ENCODE measurements around the gene NELL2.
A peak's percentile ranks its signal among the peaks of the same experiment; 100 is the strongest.

Gene NELL2

GRCh38 chr12:44525806-44526654 is 350.1 kb downstream of the NELL2 start:
- no peak for DNase-seq

DNA sequence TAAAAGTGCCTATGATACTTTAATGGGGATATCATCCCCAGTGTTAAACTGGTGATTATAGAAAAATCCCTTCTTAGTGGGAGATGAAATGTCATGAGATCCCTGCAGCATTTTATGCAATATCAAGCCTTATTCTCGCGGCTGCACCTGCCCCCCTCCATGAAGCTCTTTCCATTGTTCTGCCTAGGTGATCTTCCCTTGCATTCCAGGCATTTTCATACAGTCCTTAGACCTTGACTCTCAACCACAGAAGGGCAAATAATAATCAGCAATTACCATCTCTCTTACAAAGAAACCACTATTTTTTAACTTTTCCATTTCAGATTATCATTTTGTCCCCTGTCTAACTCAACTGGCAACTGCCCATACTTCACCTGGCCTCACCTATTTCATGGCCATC is 352.3 kb downstream of the NELL2 start:
- no peak for DNase-seq

DNA sequence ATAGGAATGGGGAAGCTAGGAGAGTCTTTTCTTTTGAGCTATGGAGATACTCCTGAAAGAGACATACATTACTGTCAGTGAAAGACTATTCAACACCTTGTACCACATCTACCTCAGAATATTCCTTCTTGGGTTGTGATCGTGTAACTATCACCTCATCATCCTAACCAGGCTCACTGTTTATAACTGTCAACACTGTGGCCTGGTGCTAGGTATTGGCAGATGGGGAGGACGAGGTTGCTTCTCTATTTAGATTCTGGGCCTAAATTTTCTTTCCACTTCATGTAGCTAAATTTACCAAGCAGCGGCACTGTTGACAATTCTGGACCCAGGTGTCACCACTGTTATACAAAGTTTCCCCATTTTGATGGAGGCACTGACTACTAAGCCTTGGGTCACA is 354.4 kb downstream of the NELL2 start:
- no peak for DNase-seq

- DNase-seq = peak; percentile 73
Observed at GRCh38 chr12:44519931-44520330, 356.2 kb downstream of the NELL2 start.

- DNase-seq = no peak
Observed at GRCh38 chr12:44511289-44511688, 364.8 kb downstream of the NELL2 start.

DNA sequence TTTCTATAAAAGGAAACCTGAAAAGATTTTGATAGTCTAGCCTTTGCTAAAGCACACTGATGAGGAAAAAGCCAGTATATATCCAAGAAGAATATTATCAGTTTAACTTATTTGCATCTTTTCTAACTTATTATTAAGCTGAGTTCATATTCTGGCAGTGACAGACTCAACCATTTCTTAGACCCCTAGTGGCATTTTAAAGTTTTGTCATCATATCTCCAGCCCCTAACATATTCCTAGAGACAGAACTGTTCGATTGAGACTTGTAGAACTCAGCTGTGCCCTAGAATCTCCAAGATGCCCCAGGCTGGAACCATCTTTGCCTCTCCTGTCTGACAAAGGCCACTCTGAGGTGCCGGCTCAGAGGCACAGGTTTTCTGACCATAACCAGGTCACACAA is 365.6 kb downstream of the NELL2 start:
- no peak for DNase-seq

GRCh38 chr12:44510076-44510475 is 366.0 kb downstream of the NELL2 start:
- DNase-seq = no peak

GRCh38 chr12:44509471-44509870 is 366.6 kb downstream of the NELL2 start:
- DNase-seq = no peak

GRCh38 chr12:44507461-44507860 is 368.7 kb downstream of the NELL2 start:
- DNase-seq = peak; percentile 39

DNA sequence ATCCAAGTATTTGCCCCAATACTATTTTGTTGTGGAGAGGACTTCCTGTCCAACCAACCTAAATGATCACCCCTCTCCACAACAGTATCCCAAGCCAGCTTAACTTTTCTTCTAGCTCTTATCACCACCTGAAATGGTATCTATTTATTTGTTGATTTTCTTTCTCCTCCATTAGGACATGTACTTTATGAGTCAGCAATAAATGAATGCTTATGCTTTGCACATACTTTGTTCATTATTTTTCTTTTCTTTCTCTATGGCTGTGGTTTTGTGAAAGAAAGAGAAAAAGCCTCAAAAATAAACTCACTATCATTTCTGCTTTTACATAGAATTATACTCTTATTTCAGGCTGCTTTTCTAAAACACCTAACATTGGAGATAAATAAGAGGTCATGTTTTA is 371.3 kb downstream of the NELL2 start:
- no peak for DNase-seq

DNA sequence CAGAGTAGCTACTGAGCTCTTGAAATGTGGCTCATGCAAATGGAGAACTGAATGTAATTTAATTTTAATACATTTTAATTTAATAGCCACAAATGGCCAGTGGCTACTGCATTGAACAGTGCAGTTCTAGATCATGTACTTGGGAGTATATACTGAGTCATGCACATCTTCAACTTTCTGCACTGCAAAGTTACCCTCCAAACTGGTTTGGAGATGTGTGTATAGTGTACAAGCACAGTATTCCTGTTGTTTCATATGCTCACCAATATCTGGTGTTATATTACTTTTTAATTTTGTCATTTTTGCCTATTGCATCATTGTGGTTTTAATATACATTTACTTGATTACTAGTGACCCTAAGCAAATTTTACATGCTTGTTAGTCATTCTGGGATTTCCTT is 372.8 kb downstream of the NELL2 start:
- DNase-seq = no peak

DNA sequence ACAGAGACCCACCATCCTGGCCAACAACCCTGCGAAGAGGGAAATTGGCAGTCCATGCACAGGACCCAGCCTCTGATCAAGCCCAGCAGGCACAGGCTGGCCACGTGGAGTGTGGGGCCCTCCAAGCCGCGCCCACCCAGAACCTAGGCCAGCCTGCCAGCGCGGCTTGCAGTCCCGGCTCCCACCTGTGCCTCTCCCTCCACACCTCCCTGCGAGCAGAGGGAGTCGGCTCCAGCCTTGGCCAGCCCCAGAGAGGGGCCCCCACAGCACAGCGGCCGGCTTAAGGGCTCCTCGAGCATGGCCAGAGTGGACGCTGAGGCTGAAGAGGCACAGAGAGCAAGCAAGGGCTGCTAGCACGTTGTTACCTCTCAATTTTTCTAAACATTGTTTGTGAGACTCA is 373.4 kb downstream of the NELL2 start:
- DNase-seq = no peak

- no peak for DNase-seq
Observed at GRCh38 chr12:44500423-44500822, 375.7 kb downstream of the NELL2 start.

- DNase-seq = no peak
Observed at GRCh38 chr12:44497044-44497443, 379.1 kb downstream of the NELL2 start.

- DNase-seq = no peak
Observed at GRCh38 chr12:44490181-44490580, 385.9 kb downstream of the NELL2 start.

DNA sequence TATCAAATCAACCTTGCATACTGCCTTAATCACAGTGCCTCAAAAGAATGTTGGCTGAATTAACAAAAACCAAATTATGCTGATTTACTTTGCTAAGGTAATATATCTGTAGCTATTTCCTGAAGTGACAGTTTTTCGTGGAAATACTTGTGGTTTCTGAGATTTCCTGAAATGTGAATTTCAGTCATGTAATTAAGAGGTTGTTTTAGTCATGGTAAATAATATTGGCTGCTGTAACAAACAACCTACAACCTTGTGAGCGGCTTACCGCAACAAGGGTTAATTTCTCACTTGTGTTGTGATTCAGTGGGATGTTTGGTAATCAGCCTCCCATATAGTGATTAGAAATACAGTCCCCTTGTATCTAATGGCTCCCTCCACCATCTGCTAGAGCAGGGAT is 387.9 kb downstream of the NELL2 start:
- DNase-seq = no peak

DNA sequence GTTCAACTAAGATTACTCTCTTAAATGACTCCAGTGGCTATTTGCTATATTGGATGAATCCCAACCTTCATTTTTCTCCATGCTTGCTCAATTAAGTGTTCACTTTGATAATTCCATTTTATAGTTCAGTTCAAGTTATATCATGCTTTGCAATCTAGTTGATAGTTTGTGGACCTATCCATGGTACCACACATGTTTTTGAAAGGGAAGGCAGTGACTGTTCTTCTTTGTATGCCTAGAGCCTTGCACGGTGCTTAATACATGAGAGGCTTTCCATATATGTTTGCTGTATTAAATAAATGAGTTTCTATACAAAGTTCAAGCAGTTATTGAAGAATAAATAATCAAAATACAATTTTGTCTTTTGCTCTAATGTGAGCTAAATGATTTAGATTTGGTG is 391.3 kb downstream of the NELL2 start:
- no peak for DNase-seq

- no peak for DNase-seq
Observed at GRCh38 chr12:44477331-44477980, 398.7 kb downstream of the NELL2 start.

DNA sequence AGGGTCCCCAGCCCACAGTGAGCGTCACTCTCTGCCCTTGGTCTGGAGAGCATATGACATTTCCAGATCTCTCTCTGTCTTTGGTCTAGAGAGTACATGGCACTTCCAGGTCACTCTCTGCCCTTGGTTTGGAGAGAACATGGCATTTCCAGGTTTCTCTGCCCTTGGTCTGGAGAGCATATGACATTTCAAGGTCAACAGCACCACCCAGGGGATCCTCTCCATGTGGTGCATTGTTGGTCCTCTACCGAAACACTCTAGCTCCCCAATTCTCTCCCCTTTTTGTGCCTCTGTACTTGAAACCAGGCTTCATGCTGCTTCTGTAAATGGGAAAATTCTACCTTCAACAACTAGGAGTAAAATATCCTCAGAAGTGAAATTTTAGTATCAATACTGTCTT is 399.4 kb downstream of the NELL2 start:
- no peak for DNase-seq

DNA sequence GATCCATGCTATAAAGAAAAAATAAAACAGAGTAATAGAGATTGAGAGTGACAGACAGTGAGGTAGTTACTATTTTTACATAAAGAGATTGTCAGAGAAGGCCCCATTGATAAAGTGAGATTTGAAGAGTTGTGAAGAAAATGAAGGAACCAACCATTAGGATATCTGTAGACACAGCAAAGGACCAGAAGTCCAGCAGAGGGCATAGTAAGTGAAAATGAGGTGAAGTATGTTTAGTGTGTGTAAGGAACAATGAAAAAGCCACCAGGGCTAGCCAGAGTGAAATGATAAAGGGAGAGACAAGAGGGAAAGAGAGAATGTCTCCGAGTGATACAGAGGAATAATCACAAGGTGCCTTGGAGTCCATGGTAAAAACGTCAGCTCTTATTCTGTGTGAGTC is 411.0 kb downstream of the NELL2 start:
- DNase-seq = no peak

DNA sequence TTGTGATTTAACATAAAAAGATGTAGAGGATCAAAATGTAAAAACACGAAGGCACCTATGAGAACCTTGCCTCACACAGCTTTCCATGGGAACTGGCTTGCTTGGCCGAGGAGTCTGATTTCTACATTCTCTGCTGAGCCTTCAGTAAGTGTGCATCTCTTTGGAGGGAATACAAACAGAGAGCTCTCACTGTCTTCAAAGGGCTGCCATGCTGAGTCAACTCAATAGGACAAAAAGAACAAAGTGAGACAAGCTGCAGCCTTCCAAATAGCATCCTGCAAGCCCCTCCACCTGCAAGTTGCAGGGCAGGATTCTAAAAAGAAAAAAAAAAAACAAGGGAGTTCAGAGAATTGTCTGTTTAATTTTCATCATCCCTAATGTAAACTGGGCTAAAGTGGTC is 411.9 kb downstream of the NELL2 start:
- no peak for DNase-seq

GRCh38 chr12:44462729-44463128 is 413.4 kb downstream of the NELL2 start:
- DNase-seq = no peak

DNA sequence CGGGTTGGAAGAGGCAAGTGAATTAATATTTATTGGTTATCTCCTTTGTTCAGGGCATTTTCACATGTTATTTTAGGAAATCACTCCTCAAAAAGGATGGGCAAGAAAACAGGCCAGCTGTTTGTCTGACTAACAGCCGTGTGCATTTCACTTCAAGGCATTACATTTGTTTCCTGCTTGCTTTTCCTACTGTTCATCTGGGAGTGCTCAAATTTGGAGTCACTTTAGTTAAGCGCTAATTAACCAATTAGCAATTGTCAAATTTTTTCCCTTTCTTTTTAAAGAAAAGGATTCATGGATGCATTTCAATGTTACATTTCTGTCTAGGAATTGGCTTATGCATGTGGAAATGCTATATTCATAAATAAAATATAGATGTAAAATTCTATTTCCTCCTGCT is 415.9 kb downstream of the NELL2 start:
- DNase-seq = no peak

DNA sequence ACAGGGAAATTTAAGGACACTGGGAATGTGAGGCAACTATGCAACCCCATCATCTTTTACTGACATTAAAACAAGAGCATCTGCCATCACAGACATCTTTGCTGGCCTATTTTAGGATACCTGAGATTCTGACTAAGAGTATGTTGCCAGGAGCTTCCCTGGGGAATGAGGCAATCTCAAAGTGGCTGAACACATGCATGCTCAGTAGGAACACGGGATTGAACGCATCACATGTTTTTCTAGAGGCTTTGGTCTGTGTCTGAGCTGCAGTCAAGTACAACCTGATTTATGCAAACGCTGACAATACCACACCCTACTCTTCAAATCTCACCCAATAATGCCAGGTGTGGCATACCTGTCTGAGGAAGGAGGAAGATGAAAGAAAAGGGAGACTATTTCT is 416.5 kb downstream of the NELL2 start:
- DNase-seq = no peak
